ENCODE data around the gene KRT35.
A peak's percentile ranks its signal among the peaks of the same experiment; 100 is the strongest.

The KRT35 gene

DNA sequence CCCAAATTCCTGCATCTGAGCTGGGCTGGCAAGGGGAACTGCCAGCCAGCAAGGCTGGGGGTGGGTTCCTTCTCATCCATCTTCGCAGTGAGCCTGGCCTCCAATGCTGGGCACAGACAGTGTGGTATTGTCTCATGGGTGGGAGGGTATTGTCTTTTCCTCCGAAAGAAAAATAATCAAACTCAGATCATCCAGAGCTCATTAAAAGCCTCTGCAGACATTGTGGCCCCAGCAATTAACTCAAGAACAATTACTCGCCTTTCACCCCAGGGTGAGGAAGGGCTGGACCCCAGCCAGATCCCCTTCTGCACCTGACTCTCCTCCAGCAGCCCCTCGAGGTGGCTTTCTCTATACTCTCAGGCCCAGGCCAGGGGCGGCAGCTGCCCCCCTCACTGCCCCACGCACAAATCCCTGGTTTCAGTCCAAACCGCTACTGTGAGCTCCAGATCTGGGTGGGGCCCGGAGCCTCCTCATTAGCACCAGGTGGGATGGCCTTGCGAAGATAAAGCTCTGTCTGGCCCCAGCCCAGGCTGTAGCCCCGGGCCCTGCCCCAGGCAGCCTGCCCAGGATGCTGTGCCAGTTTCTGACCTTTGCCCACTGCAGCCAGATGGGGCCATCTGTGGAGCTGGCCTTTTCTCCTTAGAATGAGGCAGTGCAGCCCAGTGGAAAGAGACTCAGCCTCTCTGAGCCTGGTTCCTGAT, 40.0 kb upstream of the KRT35 start:
- Histone ChIP-seq H3K56ac (ENCODE audit: low read length) (peak overlapping the region; percentile 15), H3K9ac (ENCODE audit: low read length) (no peak overlapping the region), H2BK15ac (replicated peaks; ENCODE audit: low read depth) (no peak overlapping the region), H3K79me2 (ENCODE audit: control insufficient read depth, insufficient read depth, low read length) (no peaks in the 10 kb centered on the region), H3K79me1 (ENCODE audit: low read length) (no peaks in the 10 kb centered on the region), H3K4me1 (ENCODE audit: control insufficient read depth, low read depth, low read length) (peaks cover 3% of the 10 kb centered on the region), H3K4me2 (ENCODE audit: low read length) (no peak overlapping the region), H3K27ac (ENCODE audit: low read depth, low read length) (no peak overlapping the region), H4K5ac (ENCODE audit: low read length) (no peak overlapping the region), H3K18ac (ENCODE audit: low read length) (no peak overlapping the region), H3K27me3 (ENCODE audit: insufficient read depth, low read length, poor library complexity) (no peaks in the 10 kb centered on the region), H3K36me3 (ENCODE audit: control insufficient read depth, insufficient read depth, low read length) (peaks cover 9% of the 10 kb centered on the region), H3K23ac (ENCODE audit: low read length) (no peak overlapping the region), H2BK120ac (ENCODE audit: low read depth, low read length) (no peak overlapping the region), H3K4me3 (ENCODE audit: low read length) (no peak overlapping the region), H2AK5ac (ENCODE audit: low read length) (no peak overlapping the region), H2BK5ac (ENCODE audit: low read length) (no peak overlapping the region), H4K8ac (ENCODE audit: low read depth, low read length) (no peak overlapping the region), H3K4ac (ENCODE audit: low read depth, low read length) (no peak overlapping the region)
- DNase-seq, result no peak
- WGBS (ENCODE audit: extremely low coverage, insufficient coverage, low lambda C conversion rate), result no CpG with 5 or more reads among the region's 10 CpGs

DNA sequence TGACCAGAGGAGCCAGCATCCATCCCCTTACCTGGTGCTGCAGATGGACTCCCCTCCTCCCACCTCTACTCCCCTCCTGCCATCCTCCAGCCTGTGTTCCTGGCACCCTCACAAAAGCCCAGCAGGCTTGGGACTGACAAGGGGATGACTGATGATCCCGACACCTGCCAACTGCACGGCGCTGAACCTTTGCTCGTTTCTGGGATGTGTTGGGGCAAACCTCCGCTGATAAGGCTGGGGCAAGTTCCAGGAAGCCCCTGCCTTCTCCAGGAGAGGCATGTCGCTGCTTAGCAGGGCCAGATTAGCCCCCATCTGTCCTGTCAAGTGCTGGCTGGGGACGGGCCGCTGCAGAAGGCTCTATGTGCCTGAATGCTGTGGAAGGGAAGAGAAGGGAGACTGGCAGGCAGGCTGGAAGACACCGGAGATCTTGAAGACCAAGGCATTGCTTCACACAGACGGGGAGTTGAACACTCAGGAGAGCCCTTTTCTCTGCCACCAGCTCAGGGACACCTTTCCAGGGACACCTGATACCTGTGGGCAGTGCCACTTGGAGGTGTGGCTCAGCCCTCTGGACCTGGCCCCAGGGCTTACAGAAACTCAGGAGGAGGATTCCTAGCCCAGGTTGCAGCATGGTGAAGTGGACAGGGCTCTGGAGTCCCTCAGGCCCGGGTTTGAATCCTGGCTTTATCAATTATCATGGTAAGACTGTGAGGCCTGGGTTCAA, 38.7 kb upstream of the KRT35 start:
- Histone ChIP-seq H2BK15ac (replicated peaks; ENCODE audit: low read depth) (no peak overlapping the region), H3K36me3 (ENCODE audit: control insufficient read depth, insufficient read depth, low read length) (peaks cover 9% of the 10 kb centered on the region), H2BK5ac (ENCODE audit: low read length) (no peak overlapping the region), H3K4me1 (ENCODE audit: control insufficient read depth, low read depth, low read length) (peaks cover 3% of the 10 kb centered on the region), H3K18ac (ENCODE audit: low read length) (no peak overlapping the region), H3K23ac (ENCODE audit: low read length) (no peak overlapping the region), H2BK120ac (ENCODE audit: low read depth, low read length) (no peak overlapping the region), H3K56ac (ENCODE audit: low read length) (no peak overlapping the region), H3K79me2 (ENCODE audit: control insufficient read depth, insufficient read depth, low read length) (no peaks in the 10 kb centered on the region), H3K27ac (ENCODE audit: low read depth, low read length) (no peak overlapping the region), H2AK5ac (ENCODE audit: low read length) (no peak overlapping the region), H3K4me3 (ENCODE audit: low read length) (no peak overlapping the region), H3K79me1 (ENCODE audit: low read length) (no peaks in the 10 kb centered on the region), H3K4ac (ENCODE audit: low read depth, low read length) (no peak overlapping the region), H3K27me3 (ENCODE audit: insufficient read depth, low read length, poor library complexity) (no peaks in the 10 kb centered on the region), H4K5ac (ENCODE audit: low read length) (no peak overlapping the region), H4K8ac (ENCODE audit: low read depth, low read length) (no peak overlapping the region), H3K9ac (ENCODE audit: low read length) (no peak overlapping the region), H3K4me2 (ENCODE audit: low read length) (no peak overlapping the region)
- no CpG with 5 or more reads among the region's 11 CpGs for WGBS (ENCODE audit: extremely low coverage, insufficient coverage, low lambda C conversion rate)
- no peak for DNase-seq

GRCh38 chr17:41518789-41519449, 38.0 kb upstream of the KRT35 start, which contains the start of gene KRT15:
Gene KRT15, minus strand, starts transcription at chr17:41518890. Its CDS starts 63 bp downstream, at chr17:41518827.
- H3K56ac ChIP-seq (ENCODE audit: low read length), result peak within 1 kb of the TSS; percentile 25
- no peak within 1 kb of the TSS for H3K4ac ChIP-seq (ENCODE audit: low read depth, low read length)
- no peaks in the 10 kb centered on the region for H3K27me3 ChIP-seq (ENCODE audit: insufficient read depth, low read length, poor library complexity)
- no peak within 1 kb of the TSS for H2BK15ac ChIP-seq (replicated peaks; ENCODE audit: low read depth)
- H4K8ac ChIP-seq (ENCODE audit: low read depth, low read length), result no peak within 1 kb of the TSS
- H3K79me1 ChIP-seq (ENCODE audit: low read length), result no peaks in the 10 kb centered on the region
- no peak within 1 kb of the TSS for H3K18ac ChIP-seq (ENCODE audit: low read length)
- H3K36me3 ChIP-seq (ENCODE audit: control insufficient read depth, insufficient read depth, low read length), result peaks cover 3% of the 10 kb centered on the region
- no peak within 1 kb of the TSS for H3K4me2 ChIP-seq (ENCODE audit: low read length)
- H3K4me3 ChIP-seq (ENCODE audit: low read length), result no peak within 1 kb of the TSS
- no peak for DNase-seq
- no peak within 1 kb of the TSS for H3K9ac ChIP-seq (ENCODE audit: low read length)
- no peak within 1 kb of the TSS for H2AK5ac ChIP-seq (ENCODE audit: low read length)
- no peak within 1 kb of the TSS for H4K5ac ChIP-seq (ENCODE audit: low read length)
- no peak within 1 kb of the TSS for H2BK120ac ChIP-seq (ENCODE audit: low read depth, low read length)
- H3K4me1 ChIP-seq (ENCODE audit: control insufficient read depth, low read depth, low read length), result peaks cover 3% of the 10 kb centered on the region
- H2BK5ac ChIP-seq (ENCODE audit: low read length), result no peak within 1 kb of the TSS
- H3K79me2 ChIP-seq (ENCODE audit: control insufficient read depth, insufficient read depth, low read length), result no peaks in the 10 kb centered on the region
- H3K23ac ChIP-seq (ENCODE audit: low read length), result no peak within 1 kb of the TSS
- no peak within 1 kb of the TSS for H3K27ac ChIP-seq (ENCODE audit: low read depth, low read length)
- no CpG with 5 or more reads among the region's 8 CpGs for WGBS (ENCODE audit: extremely low coverage, insufficient coverage, low lambda C conversion rate)

GRCh38 chr17:41518031-41518430, 37.1 kb upstream of the KRT35 start:
- no peak for DNase-seq
- Histone ChIP-seq H2AK5ac (ENCODE audit: low read length) (no peak overlapping the region), H2BK120ac (ENCODE audit: low read depth, low read length) (no peak overlapping the region), H3K23ac (ENCODE audit: low read length) (no peak overlapping the region), H4K8ac (ENCODE audit: low read depth, low read length) (no peak overlapping the region), H3K56ac (ENCODE audit: low read length) (no peak overlapping the region), H3K27ac (ENCODE audit: low read depth, low read length) (no peak overlapping the region), H2BK5ac (ENCODE audit: low read length) (no peak overlapping the region), H3K79me2 (ENCODE audit: control insufficient read depth, insufficient read depth, low read length) (no peaks in the 10 kb centered on the region), H3K79me1 (ENCODE audit: low read length) (no peaks in the 10 kb centered on the region), H3K4me3 (ENCODE audit: low read length) (no peak overlapping the region), H3K18ac (ENCODE audit: low read length) (no peak overlapping the region), H3K27me3 (ENCODE audit: insufficient read depth, low read length, poor library complexity) (no peaks in the 10 kb centered on the region), H3K4me2 (ENCODE audit: low read length) (no peak overlapping the region), H2BK15ac (replicated peaks; ENCODE audit: low read depth) (no peak overlapping the region), H4K5ac (ENCODE audit: low read length) (no peak overlapping the region), H3K9ac (ENCODE audit: low read length) (no peak overlapping the region), H3K4ac (ENCODE audit: low read depth, low read length) (no peak overlapping the region), H3K36me3 (ENCODE audit: control insufficient read depth, insufficient read depth, low read length) (no peaks in the 10 kb centered on the region), H3K4me1 (ENCODE audit: control insufficient read depth, low read depth, low read length) (peaks cover 3% of the 10 kb centered on the region)
- no CpG with 5 or more reads among the region's 3 CpGs for WGBS (ENCODE audit: extremely low coverage, insufficient coverage, low lambda C conversion rate)

- H3K23ac ChIP-seq (ENCODE audit: low read length), result no peak overlapping the region
- no peaks in the 10 kb centered on the region for H3K79me2 ChIP-seq (ENCODE audit: control insufficient read depth, insufficient read depth, low read length)
- DNase-seq, result no peak
- no peaks in the 10 kb centered on the region for H3K4me1 ChIP-seq (ENCODE audit: control insufficient read depth, low read depth, low read length)
- H4K5ac ChIP-seq (ENCODE audit: low read length), result no peak overlapping the region
- no peak overlapping the region for H4K8ac ChIP-seq (ENCODE audit: low read depth, low read length)
- no peak overlapping the region for H3K4ac ChIP-seq (ENCODE audit: low read depth, low read length)
- H3K27ac ChIP-seq (ENCODE audit: low read depth, low read length), result no peak overlapping the region
- H3K4me3 ChIP-seq (ENCODE audit: low read length), result no peak overlapping the region
- no CpG with 5 or more reads among the region's 14 CpGs for WGBS (ENCODE audit: extremely low coverage, insufficient coverage, low lambda C conversion rate)
- no peak overlapping the region for H2AK5ac ChIP-seq (ENCODE audit: low read length)
- no peak overlapping the region for H3K18ac ChIP-seq (ENCODE audit: low read length)
- H3K27me3 ChIP-seq (ENCODE audit: insufficient read depth, low read length, poor library complexity), result no peaks in the 10 kb centered on the region
- no peak overlapping the region for H3K56ac ChIP-seq (ENCODE audit: low read length)
- no peaks in the 10 kb centered on the region for H3K36me3 ChIP-seq (ENCODE audit: control insufficient read depth, insufficient read depth, low read length)
- no peak overlapping the region for H3K9ac ChIP-seq (ENCODE audit: low read length)
- H3K4me2 ChIP-seq (ENCODE audit: low read length), result no peak overlapping the region
- H2BK120ac ChIP-seq (ENCODE audit: low read depth, low read length), result no peak overlapping the region
- H2BK15ac ChIP-seq (replicated peaks; ENCODE audit: low read depth), result no peak overlapping the region
- no peak overlapping the region for H2BK5ac ChIP-seq (ENCODE audit: low read length)
- no peaks in the 10 kb centered on the region for H3K79me1 ChIP-seq (ENCODE audit: low read length)
These were observed 35.9 kb upstream of the KRT35 start for GRCh38 chr17:41516830-41517283.
